PC-9 (cell line): ENCODE data around the gene PTGDR2. TPM values are rescaled to one million over a fixed set of nuclear protein-coding genes. Genes with fewer than 3 reads are reported as not detected.

Experiments used
- BruUV-seq: library from RNA; stranded (reverse); fragments of 400-500 nt; replicated peaks from 2 replicates; lab custom pipeline; 2021; lab: Mats Ljungman, UMichigan
- CTCF ChIA-PET: fragments of 300-600 bp; sonication (Branson Sonifier 250); formaldehyde crosslinking; loops from one replicate; lab custom pipeline; 2022; ENCODE audit warnings: antibody characterized with exemption; lab: Charles Lee
- POLR2A ChIA-PET: fragments of 300-600 bp; sonication (Branson Sonifier 250); formaldehyde crosslinking; loops from one replicate; lab custom pipeline; 2022; ENCODE audit warnings: antibody characterized with exemption; ENCODE audit not compliant: unreplicated experiment; lab: Charles Lee
- DNase-seq, 2 experiments: peaks; one replicate each; pipeline versions ENCODE4 v3.0.0 to v3.0.0-alpha.2; 2015 to 2022; ENCODE audit warnings: mixed read lengths in 1 of 2
- H2AFZ ChIP-seq: fragments of 200-600 bp; sonication (generic); 2 replicates; pipeline ENCODE4 v1.8.1; 2017; ENCODE audit warnings: antibody characterized with exemption
- H3F3A ChIP-seq: fragments of 200-600 bp; sonication (generic); 2 replicates; pipeline ENCODE4 v1.8.1; 2017; ENCODE audit warnings: antibody characterized with exemption, mild to moderate bottlenecking, low read depth; ENCODE audit not compliant: insufficient read depth
- H3K27ac ChIP-seq: fragments of 200-600 bp; sonication (generic); 2 replicates; pipeline ENCODE4 v1.6.1; 2016; ENCODE audit warnings: mixed run types
- H3K27me3 ChIP-seq: fragments of 200-600 bp; sonication (generic); 2 replicates; pipeline ENCODE4 v1.6.1; 2016; ENCODE audit warnings: low read depth, mixed run types; ENCODE audit not compliant: insufficient read depth
- H3K36me3 ChIP-seq: fragments of 200-600 bp; sonication (generic); 2 replicates; pipeline ENCODE4 v1.6.1; 2016; ENCODE audit warnings: low read depth, mixed run types
- H3K4me1 ChIP-seq: fragments of 200-600 bp; sonication (generic); replicated peaks from 2 replicates; pipeline ENCODE4 v1.6.1; 2016; ENCODE audit warnings: mixed run types; ENCODE audit not compliant: insufficient read depth
- H3K4me2 ChIP-seq: fragments of 200-600 bp; sonication (generic); 2 replicates; pipeline ENCODE4 v1.6.1; 2017; ENCODE audit warnings: mixed run types
- H3K4me3 ChIP-seq: fragments of 200-600 bp; sonication (generic); 2 replicates; pipeline ENCODE4 v1.6.1; 2016; ENCODE audit warnings: mixed run types
- H3K79me2 ChIP-seq: fragments of 200-600 bp; sonication (generic); 2 replicates; pipeline ENCODE4 v1.6.1; 2017; ENCODE audit warnings: low read depth, mixed run types
- H3K9me2 ChIP-seq: fragments of 200-600 bp; sonication (generic); 2 replicates; pipeline ENCODE4 v1.8.1; 2017; ENCODE audit warnings: mild to moderate bottlenecking; ENCODE audit not compliant: insufficient read depth
- H3K9me3 ChIP-seq: fragments of 200-600 bp; sonication (generic); 2 replicates; pipeline ENCODE4 v1.8.1; 2016; ENCODE audit warnings: low read depth; ENCODE audit not compliant: insufficient read depth
- H4K20me1 ChIP-seq: fragments of 200-600 bp; sonication (generic); 2 replicates; pipeline ENCODE4 v1.8.1; 2017; ENCODE audit not compliant: insufficient read depth
- EZH2 ChIP-seq: fragments of 200-600 bp; sonication (generic); IDR thresholded peaks from 2 replicates; pipeline ENCODE4 v1.8.0; 2017; ENCODE audit warnings: antibody characterized with exemption, low read depth
- intact Hi-C: fragments of 100-400 bp; cut with micrococcal nuclease; formaldehyde crosslinking; loops from one replicate; pipeline ENCODE4 v1.10.0; 2022; ENCODE audit not compliant: unreplicated experiment
- total RNA-seq: library from RNA; stranded (reverse); gene quantifications from 2 replicates; pipeline ENCODE4 v1.2.3, GENCODE V29; 2021
- TF ChIP-seq, protein P1 (sequence below): fragments of 200-600 bp; sonication (generic); conservative IDR thresholded peaks from 2 replicates; pipeline ENCODE4 v1.6.1; 2017; ENCODE audit warnings: mixed run types, antibody characterized with exemption, mild to moderate bottlenecking, moderate library complexity

The PTGDR2 gene
- total RNA-seq, 1 experiment from 2014 or later, result not detected

DNA sequence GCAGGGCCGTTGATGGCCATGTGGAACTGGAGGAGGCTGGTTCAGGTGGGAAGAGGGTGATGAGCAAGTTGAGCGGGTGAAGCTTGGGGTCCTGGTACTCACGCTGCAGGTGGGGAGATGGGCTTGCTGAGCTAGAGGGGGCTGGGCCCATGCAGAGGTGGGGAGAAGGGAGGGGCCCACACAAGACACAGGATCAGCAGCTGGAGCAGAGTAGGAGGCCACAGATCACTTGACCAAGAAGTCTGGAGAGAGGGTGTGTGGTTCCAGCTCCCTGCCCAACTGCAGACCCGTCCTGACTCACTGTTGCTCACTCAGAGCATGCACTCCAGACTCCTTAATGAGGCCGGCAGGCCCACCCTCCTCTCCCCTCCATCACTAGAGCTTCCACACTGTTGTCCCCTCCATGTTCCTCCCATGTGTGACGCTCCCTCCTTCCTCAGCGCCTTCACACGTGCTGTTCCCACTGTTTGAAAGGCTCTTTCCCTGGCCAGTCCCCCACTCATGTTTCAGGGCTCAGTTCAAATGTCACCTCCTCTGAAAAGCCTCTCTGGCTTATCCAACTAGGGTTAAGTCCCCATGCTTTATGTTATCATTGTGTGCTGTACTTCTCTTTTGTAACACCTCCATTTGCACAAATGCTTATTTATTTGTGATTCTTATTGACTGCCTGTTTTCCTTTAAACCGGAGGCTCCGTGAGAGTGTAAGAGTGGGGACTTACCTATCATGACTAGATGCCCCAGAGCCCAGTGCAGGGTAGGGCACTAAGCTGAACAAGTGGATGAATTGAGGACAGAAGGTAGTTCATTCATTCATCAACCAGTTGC lies 11.5 kb downstream of the PTGDR2 start:
- H3K4me2 ChIP-seq, result peak overlapping the region; percentile 98
- peaks cover 15% of the 10 kb centered on the region for H4K20me1 ChIP-seq
- POLR2A ChIA-PET, result interaction anchor here (0.6 kb wide), 1 partner anchor 558 kb away, joined by 5 read pairs; no protein-coding TSS in a partner anchor
- H3K4me1 ChIP-seq, result peaks cover 18% of the 10 kb centered on the region
- intact Hi-C loops, result no loop called here
- H3K79me2 ChIP-seq, result peaks cover 37% of the 10 kb centered on the region
- no peak overlapping the region for H3K27ac ChIP-seq
- H3K9me3 ChIP-seq, result no peaks in the 10 kb centered on the region
- no peaks in the 10 kb centered on the region for H3K27me3 ChIP-seq
- TF ChIP-seq, protein P1, sequence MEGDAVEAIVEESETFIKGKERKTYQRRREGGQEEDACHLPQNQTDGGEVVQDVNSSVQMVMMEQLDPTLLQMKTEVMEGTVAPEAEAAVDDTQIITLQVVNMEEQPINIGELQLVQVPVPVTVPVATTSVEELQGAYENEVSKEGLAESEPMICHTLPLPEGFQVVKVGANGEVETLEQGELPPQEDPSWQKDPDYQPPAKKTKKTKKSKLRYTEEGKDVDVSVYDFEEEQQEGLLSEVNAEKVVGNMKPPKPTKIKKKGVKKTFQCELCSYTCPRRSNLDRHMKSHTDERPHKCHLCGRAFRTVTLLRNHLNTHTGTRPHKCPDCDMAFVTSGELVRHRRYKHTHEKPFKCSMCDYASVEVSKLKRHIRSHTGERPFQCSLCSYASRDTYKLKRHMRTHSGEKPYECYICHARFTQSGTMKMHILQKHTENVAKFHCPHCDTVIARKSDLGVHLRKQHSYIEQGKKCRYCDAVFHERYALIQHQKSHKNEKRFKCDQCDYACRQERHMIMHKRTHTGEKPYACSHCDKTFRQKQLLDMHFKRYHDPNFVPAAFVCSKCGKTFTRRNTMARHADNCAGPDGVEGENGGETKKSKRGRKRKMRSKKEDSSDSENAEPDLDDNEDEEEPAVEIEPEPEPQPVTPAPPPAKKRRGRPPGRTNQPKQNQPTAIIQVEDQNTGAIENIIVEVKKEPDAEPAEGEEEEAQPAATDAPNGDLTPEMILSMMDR, result no peak
- no peak for TF ChIP-seq EZH2
- CTCF ChIA-PET, result interaction anchor here (0.5 kb wide), 1 partner anchor 492 kb away, joined by 3 read pairs; no protein-coding TSS in a partner anchor
- H2AFZ ChIP-seq, result no peak overlapping the region
- no peak for DNase-seq
- H3K4me3 ChIP-seq, result peak overlapping the region; percentile 91; the same call in 1 of the 2 replicates
- H3F3A ChIP-seq, result no peaks in the 10 kb centered on the region; the same call in 1 of the 2 replicates
- H3K9me2 ChIP-seq, result no peaks in the 10 kb centered on the region
- peaks cover 14% of the 10 kb centered on the region for H3K36me3 ChIP-seq
- BruUV-seq, result no TSS peak

- DNase-seq, result peak in 1 of 2 experiments; percentile 14
- TF ChIP-seq, protein P1, result no peak
- TF ChIP-seq EZH2, result no peak
- Histone ChIP-seq H4K20me1 (peaks cover 15% of the 10 kb centered on the region; the same call in 1 of the 2 replicates), H3K79me2 (peaks cover 37% of the 10 kb centered on the region), H3K4me1 (peaks cover 18% of the 10 kb centered on the region), H3K9me2 (no peaks in the 10 kb centered on the region), H3K4me2 (peak overlapping the region; percentile 98), H2AFZ (peak overlapping the region; percentile 94), H3K4me3 (peak overlapping the region; percentile 91), H3K36me3 (peaks cover 8% of the 10 kb centered on the region; the same call in 1 of the 2 replicates), H3F3A (no peaks in the 10 kb centered on the region; the same call in 1 of the 2 replicates), H3K27me3 (no peaks in the 10 kb centered on the region), H3K9me3 (no peaks in the 10 kb centered on the region), H3K27ac (0 out of 2 replicates have a peak overlapping the region, but pooled peaks have one; percentile 52)
- TSS peak; percentile 45 for BruUV-seq
- ChIA-PET CTCF (no interaction called here), POLR2A (interaction anchor here (0.7 kb wide), 1 partner anchor 63 kb away, joined by 3 read pairs; the partner anchor contains the start of gene PRPF19)
- intact Hi-C loops, result no loop called here
Measured at GRCh38 chr11:60842668-60843600, 12.8 kb downstream of the PTGDR2 start.
